ENCODE results near the gene KLK3. TPM values are rescaled to one million over a fixed set of nuclear protein-coding genes. Genes with fewer than 3 reads are reported as not detected.

The KLK3 gene
- total and polyA plus RNA-seq, 2 of the 8 experiments (the other 6 are each of a cell fraction or from before 2014, with no cell fraction given) = 0.08 TPM; not detected in 1

DNA sequence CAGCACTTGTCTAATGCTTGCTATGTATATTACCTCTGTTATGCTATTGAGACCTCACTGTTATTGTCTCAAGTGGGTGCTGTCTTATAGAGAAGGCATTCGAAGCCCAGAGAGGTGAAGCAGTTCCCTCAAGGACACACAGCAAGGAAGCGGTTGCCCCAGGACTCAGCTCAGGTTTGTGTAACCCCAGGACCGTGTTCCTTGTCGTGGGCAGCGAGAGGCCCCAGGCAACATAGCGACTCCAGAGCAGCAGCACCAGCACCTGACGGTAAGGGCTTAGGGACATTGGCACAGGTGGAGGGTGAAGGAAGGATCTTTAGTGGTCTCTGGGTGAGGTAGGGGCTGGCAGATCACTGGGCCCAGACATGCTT, 23.7 kb upstream of the KLK3 start (continued):
- TF ChIP-seq, protein P1, sequence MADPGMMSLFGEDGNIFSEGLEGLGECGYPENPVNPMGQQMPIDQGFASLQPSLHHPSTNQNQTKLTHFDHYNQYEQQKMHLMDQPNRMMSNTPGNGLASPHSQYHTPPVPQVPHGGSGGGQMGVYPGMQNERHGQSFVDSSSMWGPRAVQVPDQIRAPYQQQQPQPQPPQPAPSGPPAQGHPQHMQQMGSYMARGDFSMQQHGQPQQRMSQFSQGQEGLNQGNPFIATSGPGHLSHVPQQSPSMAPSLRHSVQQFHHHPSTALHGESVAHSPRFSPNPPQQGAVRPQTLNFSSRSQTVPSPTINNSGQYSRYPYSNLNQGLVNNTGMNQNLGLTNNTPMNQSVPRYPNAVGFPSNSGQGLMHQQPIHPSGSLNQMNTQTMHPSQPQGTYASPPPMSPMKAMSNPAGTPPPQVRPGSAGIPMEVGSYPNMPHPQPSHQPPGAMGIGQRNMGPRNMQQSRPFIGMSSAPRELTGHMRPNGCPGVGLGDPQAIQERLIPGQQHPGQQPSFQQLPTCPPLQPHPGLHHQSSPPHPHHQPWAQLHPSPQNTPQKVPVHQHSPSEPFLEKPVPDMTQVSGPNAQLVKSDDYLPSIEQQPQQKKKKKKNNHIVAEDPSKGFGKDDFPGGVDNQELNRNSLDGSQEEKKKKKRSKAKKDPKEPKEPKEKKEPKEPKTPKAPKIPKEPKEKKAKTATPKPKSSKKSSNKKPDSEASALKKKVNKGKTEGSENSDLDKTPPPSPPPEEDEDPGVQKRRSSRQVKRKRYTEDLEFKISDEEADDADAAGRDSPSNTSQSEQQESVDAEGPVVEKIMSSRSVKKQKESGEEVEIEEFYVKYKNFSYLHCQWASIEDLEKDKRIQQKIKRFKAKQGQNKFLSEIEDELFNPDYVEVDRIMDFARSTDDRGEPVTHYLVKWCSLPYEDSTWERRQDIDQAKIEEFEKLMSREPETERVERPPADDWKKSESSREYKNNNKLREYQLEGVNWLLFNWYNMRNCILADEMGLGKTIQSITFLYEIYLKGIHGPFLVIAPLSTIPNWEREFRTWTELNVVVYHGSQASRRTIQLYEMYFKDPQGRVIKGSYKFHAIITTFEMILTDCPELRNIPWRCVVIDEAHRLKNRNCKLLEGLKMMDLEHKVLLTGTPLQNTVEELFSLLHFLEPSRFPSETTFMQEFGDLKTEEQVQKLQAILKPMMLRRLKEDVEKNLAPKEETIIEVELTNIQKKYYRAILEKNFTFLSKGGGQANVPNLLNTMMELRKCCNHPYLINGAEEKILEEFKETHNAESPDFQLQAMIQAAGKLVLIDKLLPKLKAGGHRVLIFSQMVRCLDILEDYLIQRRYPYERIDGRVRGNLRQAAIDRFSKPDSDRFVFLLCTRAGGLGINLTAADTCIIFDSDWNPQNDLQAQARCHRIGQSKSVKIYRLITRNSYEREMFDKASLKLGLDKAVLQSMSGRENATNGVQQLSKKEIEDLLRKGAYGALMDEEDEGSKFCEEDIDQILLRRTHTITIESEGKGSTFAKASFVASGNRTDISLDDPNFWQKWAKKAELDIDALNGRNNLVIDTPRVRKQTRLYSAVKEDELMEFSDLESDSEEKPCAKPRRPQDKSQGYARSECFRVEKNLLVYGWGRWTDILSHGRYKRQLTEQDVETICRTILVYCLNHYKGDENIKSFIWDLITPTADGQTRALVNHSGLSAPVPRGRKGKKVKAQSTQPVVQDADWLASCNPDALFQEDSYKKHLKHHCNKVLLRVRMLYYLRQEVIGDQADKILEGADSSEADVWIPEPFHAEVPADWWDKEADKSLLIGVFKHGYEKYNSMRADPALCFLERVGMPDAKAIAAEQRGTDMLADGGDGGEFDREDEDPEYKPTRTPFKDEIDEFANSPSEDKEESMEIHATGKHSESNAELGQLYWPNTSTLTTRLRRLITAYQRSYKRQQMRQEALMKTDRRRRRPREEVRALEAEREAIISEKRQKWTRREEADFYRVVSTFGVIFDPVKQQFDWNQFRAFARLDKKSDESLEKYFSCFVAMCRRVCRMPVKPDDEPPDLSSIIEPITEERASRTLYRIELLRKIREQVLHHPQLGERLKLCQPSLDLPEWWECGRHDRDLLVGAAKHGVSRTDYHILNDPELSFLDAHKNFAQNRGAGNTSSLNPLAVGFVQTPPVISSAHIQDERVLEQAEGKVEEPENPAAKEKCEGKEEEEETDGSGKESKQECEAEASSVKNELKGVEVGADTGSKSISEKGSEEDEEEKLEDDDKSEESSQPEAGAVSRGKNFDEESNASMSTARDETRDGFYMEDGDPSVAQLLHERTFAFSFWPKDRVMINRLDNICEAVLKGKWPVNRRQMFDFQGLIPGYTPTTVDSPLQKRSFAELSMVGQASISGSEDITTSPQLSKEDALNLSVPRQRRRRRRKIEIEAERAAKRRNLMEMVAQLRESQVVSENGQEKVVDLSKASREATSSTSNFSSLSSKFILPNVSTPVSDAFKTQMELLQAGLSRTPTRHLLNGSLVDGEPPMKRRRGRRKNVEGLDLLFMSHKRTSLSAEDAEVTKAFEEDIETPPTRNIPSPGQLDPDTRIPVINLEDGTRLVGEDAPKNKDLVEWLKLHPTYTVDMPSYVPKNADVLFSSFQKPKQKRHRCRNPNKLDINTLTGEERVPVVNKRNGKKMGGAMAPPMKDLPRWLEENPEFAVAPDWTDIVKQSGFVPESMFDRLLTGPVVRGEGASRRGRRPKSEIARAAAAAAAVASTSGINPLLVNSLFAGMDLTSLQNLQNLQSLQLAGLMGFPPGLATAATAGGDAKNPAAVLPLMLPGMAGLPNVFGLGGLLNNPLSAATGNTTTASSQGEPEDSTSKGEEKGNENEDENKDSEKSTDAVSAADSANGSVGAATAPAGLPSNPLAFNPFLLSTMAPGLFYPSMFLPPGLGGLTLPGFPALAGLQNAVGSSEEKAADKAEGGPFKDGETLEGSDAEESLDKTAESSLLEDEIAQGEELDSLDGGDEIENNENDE (IDR thresholded peaks at IDR 0.05; ENCODE audit: insufficient replicate concordance, low read length) = no peak
- no peak for TF ChIP-seq CHD2 (IDR thresholded peaks at IDR 0.05; ENCODE audit: low read length)
- no peak for TF ChIP-seq RAD21 (IDR thresholded peaks at IDR 0.05 in 1 of 2, conservative IDR thresholded peaks at IDR 0.05 in 1 of 2; ENCODE audit: low read depth in 2 of 2, low read length in 2 of 2)
- no peak for TF ChIP-seq BCL11A (IDR thresholded peaks at IDR 0.05; ENCODE audit: low read depth in 2 of 2, low read length in 2 of 2)
- no peak for TF ChIP-seq POLR2A (IDR thresholded peaks at IDR 0.05; ENCODE audit: control extremely low read depth in 1 of 2, low read depth in 2 of 2, low read length in 2 of 2)
- TF ChIP-seq SUZ12 (IDR thresholded peaks at IDR 0.05; ENCODE audit: low read length) = no peak

Data from H1 (cell line).